HCT116 (cell line): ENCODE results near the gene PPM1H. TPM values are rescaled to one million over a fixed set of nuclear protein-coding genes. Genes with fewer than 3 reads are reported as not detected.
"Not testable (repeated sequence)": the region's sequence is repeated elsewhere in the genome, so short reads cannot be mapped to it uniquely, and the experiment has no call there.

Source experiments
- ATAC-seq: fragments of 200-7000 bp; cut with Tn5 transposase; 2 replicates; pipeline ENCODE4 v1.9.1; 2020; ENCODE audit warnings: mild to moderate bottlenecking, moderate library complexity
- BruUV-seq: library from RNA; stranded (reverse); fragments of 400-500 nt; replicated peaks from 2 replicates; lab custom pipeline; 2021; lab: Mats Ljungman, UMichigan
- CTCF ChIA-PET: fragments of 300-600 bp; sonication (Branson Sonifier 250); formaldehyde crosslinking; loops from one replicate; lab custom pipeline; 2021; ENCODE audit warnings: antibody characterized with exemption; lab: Charles Lee
- POLR2A ChIA-PET: fragments of 300-600, 350-600 bp; sonication (Branson Sonifier 250); formaldehyde crosslinking; loops from one replicate; lab custom pipeline; 2021; ENCODE audit warnings: antibody characterized with exemption; lab: Charles Lee
- RAD21 ChIA-PET, 2 experiments: fragments of 300-600 bp; sonication (Branson Sonifier 250); formaldehyde crosslinking; loops; one replicate each; lab custom pipeline; 2023; ENCODE audit warnings: low total read pairs in 2 of 2; ENCODE audit not compliant: uncharacterized antibody in 2 of 2, unreplicated experiment in 2 of 2, low non-redundant PET in 1 of 2; lab: Charles Lee
- DNase-seq: peaks from one replicate; pipeline ENCODE4 v3.0.0-alpha.2; 2010; ENCODE audit warnings: low read depth, low spot score
- H2AFZ ChIP-seq: fragments of 200-600 bp; shearing (Covaris generic), sonication (generic); 2 replicates; pipeline ENCODE4 v1.6.1; 2017; ENCODE audit warnings: low read depth, mixed run types, mixed read lengths, antibody characterized with exemption, low read length; ENCODE audit not compliant: poor library complexity, severe bottlenecking
- H3K27ac ChIP-seq: 2 replicates; pipeline ENCODE4 v1.5.1; 2012; ENCODE audit warnings: low read depth, low read length
- H3K27me3 ChIP-seq: fragments of 200-600 bp; sonication (generic); 2 replicates; pipeline ENCODE4 v1.6.1; 2016; ENCODE audit warnings: mixed run types, low read length, mixed read lengths; ENCODE audit not compliant: insufficient read depth
- H3K36me3 ChIP-seq, 2 experiments: fragments of 200-500 bp in 1 of 2; fragments of 200-600 bp in 1 of 2; sonication (Bioruptor generic) in 1 of 2; sonication (generic) in 1 of 2; 2 replicates each; pipeline versions ENCODE4 v1.5.1 to v1.6.1; 2014 to 2016; ENCODE audit warnings: low read length in 2 of 2, inconsistent platforms in 1 of 2, mixed read lengths in 1 of 2, mixed run types in 1 of 2; ENCODE audit not compliant: insufficient read depth in 2 of 2, control insufficient read depth in 1 of 2
- H3K4me1 ChIP-seq, 2 experiments: fragments of 200-600 bp in 1 of 2; sonication (generic) in 1 of 2; 2 replicates each; pipeline versions ENCODE4 v1.5.1 to v1.6.1; 2012 to 2017; ENCODE audit warnings: low read length in 2 of 2, inconsistent platforms in 1 of 2, mild to moderate bottlenecking in 1 of 2, mixed read lengths in 1 of 2, mixed run types in 1 of 2, moderate library complexity in 1 of 2; ENCODE audit not compliant: insufficient read depth in 2 of 2, control insufficient read depth in 1 of 2
- H3K4me2 ChIP-seq: fragments of 200-600 bp; sonication (generic); 2 replicates; pipeline ENCODE4 v1.6.1; 2017; ENCODE audit warnings: mixed run types, low read length, mixed read lengths
- H3K4me3 ChIP-seq, 2 experiments: fragments of 200-600 bp in 1 of 2; sonication (generic) in 1 of 2; replicated peaks in 1 of 2; 2 replicates each; pipeline ENCODE4 v1.5.1; 2011 to 2016; ENCODE audit warnings: low read length in 2 of 2, control low read depth in 1 of 2, low read depth in 1 of 2, mild to moderate bottlenecking in 1 of 2, mixed read lengths in 1 of 2, mixed run types in 1 of 2
- H3K79me2 ChIP-seq: fragments of 200-600 bp; sonication (generic); 2 replicates; pipeline ENCODE4 v1.6.1; 2017; ENCODE audit warnings: mild to moderate bottlenecking, mixed run types, low read length, moderate library complexity, mixed read lengths; ENCODE audit not compliant: insufficient read depth
- H3K9ac ChIP-seq: fragments of 200-600 bp; sonication (generic); 2 replicates; pipeline ENCODE4 v1.6.1; 2016; ENCODE audit warnings: low read length, mixed read lengths
- H3K9me2 ChIP-seq: fragments of 200-600 bp; sonication (generic), shearing (Covaris generic); 2 replicates; pipeline ENCODE4 v1.6.1; 2017; ENCODE audit warnings: mixed run types, mild to moderate bottlenecking, moderate library complexity; ENCODE audit not compliant: insufficient read depth
- H3K9me3 ChIP-seq, 2 experiments: fragments of 200-500 bp in 1 of 2; fragments of 200-600 bp in 1 of 2; sonication (Bioruptor generic) in 1 of 2; sonication (generic) in 1 of 2; 2 replicates each; pipeline ENCODE4 v1.6.1; 2014 to 2017; ENCODE audit warnings: low read length in 2 of 2, mixed read lengths in 2 of 2, inconsistent platforms in 1 of 2, low read depth in 1 of 2, mild to moderate bottlenecking in 1 of 2, mixed run types in 1 of 2, moderate library complexity in 1 of 2; ENCODE audit not compliant: control insufficient read depth in 1 of 2, insufficient read depth in 1 of 2
- H4K20me1 ChIP-seq: fragments of 200-600 bp; sonication (generic), shearing (Covaris generic); 2 replicates; pipeline ENCODE4 v1.6.1; 2017; ENCODE audit warnings: mixed run types, mild to moderate bottlenecking, moderate library complexity; ENCODE audit not compliant: insufficient read depth
- CBX3 ChIP-seq: IDR thresholded peaks from 2 replicates; pipeline ENCODE4 v1.6.1; 2012; ENCODE audit warnings: low read depth
- CEBPB ChIP-seq: IDR thresholded peaks from 2 replicates; pipeline ENCODE4 v1.6.1; 2012; ENCODE audit warnings: low read depth
- EGR1 ChIP-seq: IDR thresholded peaks from 2 replicates; pipeline ENCODE4 v1.6.1; 2012; ENCODE audit warnings: low read depth
- SIN3A ChIP-seq: IDR thresholded peaks from 2 replicates; pipeline ENCODE4 v1.6.1; 2012; ENCODE audit warnings: low read depth
- YY1 ChIP-seq: IDR thresholded peaks from 2 replicates; pipeline ENCODE4 v1.6.1; 2011; ENCODE audit warnings: low read length, low read depth, moderate library complexity, mild to moderate bottlenecking; ENCODE audit not compliant: insufficient replicate concordance; ENCODE audit errors: extremely low read depth
- intact Hi-C: fragments of 100-400 bp; cut with micrococcal nuclease; formaldehyde crosslinking; loops from 2 replicates; pipeline ENCODE4 v1.10.0; 2022
- total RNA-seq: library from RNA; stranded (reverse); gene quantifications from one replicate; pipeline ENCODE4 v1.2.1, GENCODE V29; 2021; ENCODE audit not compliant: unreplicated experiment
- TF ChIP-seq, protein P1 (sequence below): IDR thresholded peaks from 2 replicates; pipeline ENCODE4 v1.6.1; 2012
- TF ChIP-seq, protein P2 (sequence below), 3 experiments: fragments of 200-600 bp in 1 of 3; sonication (generic) in 1 of 3; IDR thresholded peaks in 2 of 3; conservative IDR thresholded peaks in 1 of 3; 2 replicates each; pipeline ENCODE4 v1.5.1; 2012 to 2017; ENCODE audit warnings: low read depth in 2 of 3, low read length in 2 of 3, antibody characterized with exemption in 1 of 3, borderline replicate concordance in 1 of 3, control low read depth in 1 of 3, mild to moderate bottlenecking in 1 of 3, mixed read lengths in 1 of 3, mixed run types in 1 of 3, moderate library complexity in 1 of 3; ENCODE audit not compliant: insufficient read depth in 1 of 3
- TF ChIP-seq, protein P3 (sequence below): IDR thresholded peaks from 2 replicates; pipeline ENCODE4 v1.6.1; 2012

The PPM1H gene
- total RNA-seq, 1 experiment from 2014 or later = 8.0 TPM

DNA sequence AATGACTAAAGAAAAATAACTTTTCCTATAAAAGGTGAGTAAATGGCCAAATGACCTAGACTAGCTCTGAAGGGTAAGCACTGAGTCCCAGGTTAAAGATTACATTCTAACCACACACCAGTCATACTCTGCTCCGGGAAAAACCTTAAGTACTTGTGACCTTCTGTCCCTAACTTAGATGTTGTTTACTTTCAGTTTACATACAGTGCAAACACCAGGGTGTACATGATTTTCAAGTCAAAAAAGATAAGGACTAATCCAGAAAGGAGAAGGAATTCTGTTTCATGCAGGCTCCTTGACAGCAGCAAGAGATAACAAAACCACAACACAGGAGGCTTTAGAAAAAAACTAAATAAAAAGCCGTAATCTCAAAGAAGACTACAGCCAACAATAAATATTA, 174.2 kb downstream of the PPM1H start (continued):
- TF ChIP-seq, protein P1, sequence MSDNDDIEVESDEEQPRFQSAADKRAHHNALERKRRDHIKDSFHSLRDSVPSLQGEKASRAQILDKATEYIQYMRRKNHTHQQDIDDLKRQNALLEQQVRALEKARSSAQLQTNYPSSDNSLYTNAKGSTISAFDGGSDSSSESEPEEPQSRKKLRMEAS = no peak
- TF ChIP-seq, protein P2, sequence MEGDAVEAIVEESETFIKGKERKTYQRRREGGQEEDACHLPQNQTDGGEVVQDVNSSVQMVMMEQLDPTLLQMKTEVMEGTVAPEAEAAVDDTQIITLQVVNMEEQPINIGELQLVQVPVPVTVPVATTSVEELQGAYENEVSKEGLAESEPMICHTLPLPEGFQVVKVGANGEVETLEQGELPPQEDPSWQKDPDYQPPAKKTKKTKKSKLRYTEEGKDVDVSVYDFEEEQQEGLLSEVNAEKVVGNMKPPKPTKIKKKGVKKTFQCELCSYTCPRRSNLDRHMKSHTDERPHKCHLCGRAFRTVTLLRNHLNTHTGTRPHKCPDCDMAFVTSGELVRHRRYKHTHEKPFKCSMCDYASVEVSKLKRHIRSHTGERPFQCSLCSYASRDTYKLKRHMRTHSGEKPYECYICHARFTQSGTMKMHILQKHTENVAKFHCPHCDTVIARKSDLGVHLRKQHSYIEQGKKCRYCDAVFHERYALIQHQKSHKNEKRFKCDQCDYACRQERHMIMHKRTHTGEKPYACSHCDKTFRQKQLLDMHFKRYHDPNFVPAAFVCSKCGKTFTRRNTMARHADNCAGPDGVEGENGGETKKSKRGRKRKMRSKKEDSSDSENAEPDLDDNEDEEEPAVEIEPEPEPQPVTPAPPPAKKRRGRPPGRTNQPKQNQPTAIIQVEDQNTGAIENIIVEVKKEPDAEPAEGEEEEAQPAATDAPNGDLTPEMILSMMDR (IDR thresholded peaks at IDR 0.05 in 2 of 3, conservative IDR thresholded peaks at IDR 0.05 in 1 of 3; ENCODE audit: borderline replicate concordance in 1 of 3, insufficient read depth in 1 of 3, low read depth in 2 of 3, low read length in 2 of 3) = no peak
- TF ChIP-seq YY1 (no peak), CEBPB (no peak), CBX3 (no peak), SIN3A (no peak), EGR1 (no peak)
- TF ChIP-seq, protein P3, sequence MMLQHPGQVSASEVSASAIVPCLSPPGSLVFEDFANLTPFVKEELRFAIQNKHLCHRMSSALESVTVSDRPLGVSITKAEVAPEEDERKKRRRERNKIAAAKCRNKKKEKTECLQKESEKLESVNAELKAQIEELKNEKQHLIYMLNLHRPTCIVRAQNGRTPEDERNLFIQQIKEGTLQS = no peak

DNA sequence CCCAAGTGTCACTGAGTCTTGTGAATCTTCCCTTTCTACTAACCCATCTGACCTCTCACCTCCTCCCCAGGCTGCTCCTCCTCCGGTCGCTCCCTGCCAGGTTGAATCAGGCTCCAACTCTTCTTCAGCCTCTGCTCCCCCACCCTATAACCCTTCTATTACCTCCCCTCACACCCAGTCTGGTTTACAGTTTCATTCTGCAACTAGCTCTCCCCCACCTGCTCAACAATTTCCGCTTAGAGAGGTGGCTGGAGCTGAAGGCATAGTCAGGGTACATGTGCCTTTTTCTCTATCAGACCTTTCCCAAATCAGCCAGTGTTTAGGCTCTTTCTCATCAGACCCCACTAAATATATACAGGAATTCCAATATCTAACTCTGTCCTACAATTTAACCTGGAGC, 174.6 kb downstream of the PPM1H start:
- intact Hi-C loops, H3K4me3 ChIP-seq, H3K79me2 ChIP-seq, H2AFZ ChIP-seq, H3K9me3 ChIP-seq, CTCF ChIA-PET, DNase-seq, H3K4me1 ChIP-seq, RAD21 ChIA-PET, ATAC-seq, POLR2A ChIA-PET, BruUV-seq, H4K20me1 ChIP-seq, H3K9me2 ChIP-seq, H3K4me2 ChIP-seq, H3K27me3 ChIP-seq, H3K27ac ChIP-seq, H3K36me3 ChIP-seq, H3K9ac ChIP-seq: not testable (repeated sequence)
